GM10847 (cell line): ENCODE measurements around the gene CDC14A.

Experiments used
- POLR2A ChIP-seq: IDR thresholded peaks from 2 replicates; pipeline ENCODE4 v1.6.1; 2011; ENCODE audit not compliant: insufficient read length; ENCODE audit errors: extremely low read depth

CDC14A gene

GRCh38 chr1:100478816-100479215 is 126.5 kb downstream of the CDC14A start:
- no peak for TF ChIP-seq POLR2A

GRCh38 chr1:100479620-100480338 is 127.5 kb downstream of the CDC14A start:
- TF ChIP-seq POLR2A, result no peak

- TF ChIP-seq POLR2A, result no peak
These were observed 129.0 kb downstream of the CDC14A start for GRCh38 chr1:100481303-100481702.

GRCh38 chr1:100482167-100482566 is 129.9 kb downstream of the CDC14A start:
- no peak for TF ChIP-seq POLR2A

- TF ChIP-seq POLR2A, result no peak
These were observed 130.4 kb downstream of the CDC14A start for GRCh38 chr1:100482748-100483147.

GRCh38 chr1:100483230-100483629 is 130.9 kb downstream of the CDC14A start:
- no peak for TF ChIP-seq POLR2A

- TF ChIP-seq POLR2A, result no peak
These were observed 133.6 kb downstream of the CDC14A start for GRCh38 chr1:100485855-100486258.

GRCh38 chr1:100494393-100495084 is 142.2 kb downstream of the CDC14A start:
- TF ChIP-seq POLR2A, result no peak

- no peak for TF ChIP-seq POLR2A
These were observed 144.6 kb downstream of the CDC14A start for GRCh38 chr1:100496896-100497295.

GRCh38 chr1:100497796-100498195 is 145.5 kb downstream of the CDC14A start:
- no peak for TF ChIP-seq POLR2A

- no peak for TF ChIP-seq POLR2A
These were observed 147.0 kb downstream of the CDC14A start for GRCh38 chr1:100499194-100499811.

GRCh38 chr1:100502052-100502792 is 149.9 kb downstream of the CDC14A start:
- no peak for TF ChIP-seq POLR2A

- TF ChIP-seq POLR2A, result no peak
These were observed 153.9 kb downstream of the CDC14A start for GRCh38 chr1:100506217-100506616.

- TF ChIP-seq POLR2A, result no peak
These were observed 158.1 kb downstream of the CDC14A start for GRCh38 chr1:100510451-100510850.

GRCh38 chr1:100511058-100511457 is 158.8 kb downstream of the CDC14A start:
- TF ChIP-seq POLR2A, result no peak

- TF ChIP-seq POLR2A, result no peak
These were observed 159.5 kb downstream of the CDC14A start for GRCh38 chr1:100511773-100512172.

- no peak for TF ChIP-seq POLR2A
These were observed 160.6 kb downstream of the CDC14A start for GRCh38 chr1:100512803-100513352.
